Amniotic stem cell (primary cell): ENCODE results near the gene SRC.
"Not testable (repeated sequence)": the region's sequence is repeated elsewhere in the genome, so short reads cannot be mapped to it uniquely, and the experiment has no call there.

Source experiments
- DNase-seq: peaks from one replicate; lab custom pipeline; 2025; lab: John Stamatoyannopoulos, UW

Gene SRC

GRCh38 chr20:37363221-37364012 lies 17.5 kb downstream of the SRC start:
- DNase-seq = no peak

GRCh38 chr20:37364013-37364926 lies 18.3 kb downstream of the SRC start:
- DNase-seq = no peak

- no peak for DNase-seq
Observed at GRCh38 chr20:37364927-37365272, 19.0 kb downstream of the SRC start.

GRCh38 chr20:37365760-37366638 lies 20.1 kb downstream of the SRC start:
- DNase-seq = no peak

- no peak for DNase-seq
Observed at GRCh38 chr20:37366743-37367142, 20.8 kb downstream of the SRC start.

- no peak for DNase-seq
Observed at GRCh38 chr20:37369846-37370245, 23.9 kb downstream of the SRC start.

- DNase-seq = not testable (repeated sequence)
Observed at GRCh38 chr20:37371845-37372244, 25.9 kb downstream of the SRC start.

- DNase-seq = no peak
Observed at GRCh38 chr20:37372441-37372840, 26.5 kb downstream of the SRC start.

- no peak for DNase-seq
Observed at GRCh38 chr20:37373020-37373598, 27.2 kb downstream of the SRC start.

- no peak for DNase-seq
Observed at GRCh38 chr20:37375227-37375626, 29.3 kb downstream of the SRC start.

- DNase-seq = no peak
Observed at GRCh38 chr20:37376324-37376723, 30.4 kb downstream of the SRC start.

- DNase-seq = no peak
Observed at GRCh38 chr20:37376791-37377190, 30.9 kb downstream of the SRC start.

GRCh38 chr20:37377346-37378081 lies 31.6 kb downstream of the SRC start:
- no peak for DNase-seq

- no peak for DNase-seq
Observed at GRCh38 chr20:37378420-37378784, 32.5 kb downstream of the SRC start.

- no peak for DNase-seq
Observed at GRCh38 chr20:37378785-37379598, 33.1 kb downstream of the SRC start.

- DNase-seq = no peak
Observed at GRCh38 chr20:37379967-37380828, 34.3 kb downstream of the SRC start.

- DNase-seq = no peak
Observed at GRCh38 chr20:37380864-37381579, 35.1 kb downstream of the SRC start.

- DNase-seq = no peak
Observed at GRCh38 chr20:37381621-37382471, 35.9 kb downstream of the SRC start.
